ENCODE data around the gene CNTRL. TPM values are rescaled to one million over a fixed set of nuclear protein-coding genes. Genes with fewer than 3 reads are reported as not detected.

Gene CNTRL
- total RNA-seq, 1 experiment from 2014 or later, result 18.9 TPM

DNA sequence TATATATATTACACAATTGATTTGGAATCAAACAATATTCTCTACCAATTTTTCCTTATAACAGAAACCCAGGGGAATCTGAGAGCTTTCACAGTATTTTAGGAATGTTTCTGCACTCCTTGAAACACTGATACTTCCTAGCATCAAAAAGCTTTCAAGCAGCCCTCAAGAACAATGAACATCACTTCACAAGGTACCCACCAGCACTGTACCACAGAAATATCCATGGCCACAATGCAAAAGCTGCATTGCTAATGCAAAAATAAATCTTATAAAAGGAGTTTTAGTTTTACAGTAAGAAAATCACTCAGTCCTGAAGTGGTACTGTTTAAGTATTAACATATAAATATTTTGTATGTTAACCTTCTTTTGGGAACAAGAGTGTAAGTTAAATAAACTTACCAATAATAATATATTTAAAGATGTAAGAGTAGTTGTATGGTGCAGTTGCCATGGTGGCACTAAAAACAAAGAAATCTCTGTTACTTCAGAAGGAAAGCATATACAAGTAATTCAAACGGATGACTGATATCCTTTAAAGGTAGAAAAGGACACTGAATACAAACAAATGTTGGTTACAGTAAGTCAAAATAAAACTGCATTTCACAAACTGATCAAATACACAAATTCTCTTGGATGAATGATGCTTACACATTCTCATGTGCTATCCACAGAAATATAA, 118.3 kb downstream of the CNTRL start:
- DNase-seq (ENCODE audit: unreplicated experiment), result no peak
- intact Hi-C loops (cut with micrococcal nuclease), result no loop called here
- Mint-ChIP-seq H3K9me3 (ENCODE audit: unreplicated experiment) (no peaks in the 10 kb centered on the region), H3K36me3 (ENCODE audit: insufficient read depth, unreplicated experiment) (peaks cover under 1% of the 10 kb centered on the region), H3K27me3 (ENCODE audit: insufficient read depth, unreplicated experiment) (no peaks in the 10 kb centered on the region), H3K27ac (ENCODE audit: low read depth, unreplicated experiment) (no peak overlapping the region), H3K4me1 (ENCODE audit: insufficient read depth, unreplicated experiment) (peaks cover 37% of the 10 kb centered on the region), H3K4me3 (ENCODE audit: unreplicated experiment) (no peak overlapping the region)
- CTCF ChIA-PET, result interaction anchor here (0.6 to 0.7 kb wide), 4 partner anchors 9 to 211 kb away, joined by 3 read pairs; partner anchors contain the start of gene RAB14
- TF ChIP-seq, protein P1, sequence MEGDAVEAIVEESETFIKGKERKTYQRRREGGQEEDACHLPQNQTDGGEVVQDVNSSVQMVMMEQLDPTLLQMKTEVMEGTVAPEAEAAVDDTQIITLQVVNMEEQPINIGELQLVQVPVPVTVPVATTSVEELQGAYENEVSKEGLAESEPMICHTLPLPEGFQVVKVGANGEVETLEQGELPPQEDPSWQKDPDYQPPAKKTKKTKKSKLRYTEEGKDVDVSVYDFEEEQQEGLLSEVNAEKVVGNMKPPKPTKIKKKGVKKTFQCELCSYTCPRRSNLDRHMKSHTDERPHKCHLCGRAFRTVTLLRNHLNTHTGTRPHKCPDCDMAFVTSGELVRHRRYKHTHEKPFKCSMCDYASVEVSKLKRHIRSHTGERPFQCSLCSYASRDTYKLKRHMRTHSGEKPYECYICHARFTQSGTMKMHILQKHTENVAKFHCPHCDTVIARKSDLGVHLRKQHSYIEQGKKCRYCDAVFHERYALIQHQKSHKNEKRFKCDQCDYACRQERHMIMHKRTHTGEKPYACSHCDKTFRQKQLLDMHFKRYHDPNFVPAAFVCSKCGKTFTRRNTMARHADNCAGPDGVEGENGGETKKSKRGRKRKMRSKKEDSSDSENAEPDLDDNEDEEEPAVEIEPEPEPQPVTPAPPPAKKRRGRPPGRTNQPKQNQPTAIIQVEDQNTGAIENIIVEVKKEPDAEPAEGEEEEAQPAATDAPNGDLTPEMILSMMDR (IDR thresholded peaks at IDR 0.05; ENCODE audit: unreplicated experiment), result no peak
- no TSS peak for BruUV-seq (replicated peaks)
- POLR2A ChIA-PET, result interaction anchor here (0.6 to 1.5 kb wide), 5 partner anchors 8 to 197 kb away, joined by 3 to 7 read pairs (median 4); partner anchors contain the start of gene RAB14

DNA sequence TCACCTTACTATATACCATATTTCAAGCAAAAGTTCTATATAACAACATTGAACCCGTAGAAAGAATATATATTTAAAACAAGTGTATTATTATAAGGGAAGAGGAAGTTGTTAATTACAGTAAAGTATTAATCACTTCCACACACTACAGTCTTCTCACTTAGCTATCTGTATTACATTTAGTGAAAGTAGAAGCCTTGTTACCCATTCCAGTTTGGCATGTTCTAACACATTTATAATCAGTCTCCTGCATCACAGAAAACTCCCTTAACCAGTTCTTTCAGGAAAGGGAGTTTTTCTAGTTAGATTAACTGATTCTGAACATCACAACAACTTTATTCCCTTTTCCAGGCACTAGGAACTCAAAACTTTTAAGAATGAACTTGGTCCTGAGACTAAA, 120.0 kb downstream of the CNTRL start:
- peaks cover 48% of the 10 kb centered on the region for H3K4me1 Mint-ChIP-seq (ENCODE audit: insufficient read depth, unreplicated experiment)
- intact Hi-C loops (cut with micrococcal nuclease), result no loop called here
- ChIA-PET CTCF (interaction anchor here (0.8 to 1.0 kb wide), 3 partner anchors 18 to 279 kb away, joined by 3 to 6 read pairs (median 4); no protein-coding TSS in a partner anchor), POLR2A (interaction anchor here (0.7 to 2.2 kb wide), 5 partner anchors 11 to 205 kb away, joined by 3 to 8 read pairs (median 3); no protein-coding TSS in a partner anchor)
- peak overlapping the region; percentile 30 for H3K4me3 Mint-ChIP-seq (ENCODE audit: unreplicated experiment)
- peak overlapping the region; percentile 83 for H3K27ac Mint-ChIP-seq (ENCODE audit: low read depth, unreplicated experiment)
- no TSS peak for BruUV-seq (replicated peaks)
- no peaks in the 10 kb centered on the region for H3K9me3 Mint-ChIP-seq (ENCODE audit: unreplicated experiment)
- TF ChIP-seq, protein P1 (IDR thresholded peaks at IDR 0.05; ENCODE audit: unreplicated experiment), result no peak
- H3K27me3 Mint-ChIP-seq (ENCODE audit: insufficient read depth, unreplicated experiment), result no peaks in the 10 kb centered on the region
- DNase-seq (ENCODE audit: unreplicated experiment), result no peak
- peaks cover 5% of the 10 kb centered on the region for H3K36me3 Mint-ChIP-seq (ENCODE audit: insufficient read depth, unreplicated experiment)

DNA sequence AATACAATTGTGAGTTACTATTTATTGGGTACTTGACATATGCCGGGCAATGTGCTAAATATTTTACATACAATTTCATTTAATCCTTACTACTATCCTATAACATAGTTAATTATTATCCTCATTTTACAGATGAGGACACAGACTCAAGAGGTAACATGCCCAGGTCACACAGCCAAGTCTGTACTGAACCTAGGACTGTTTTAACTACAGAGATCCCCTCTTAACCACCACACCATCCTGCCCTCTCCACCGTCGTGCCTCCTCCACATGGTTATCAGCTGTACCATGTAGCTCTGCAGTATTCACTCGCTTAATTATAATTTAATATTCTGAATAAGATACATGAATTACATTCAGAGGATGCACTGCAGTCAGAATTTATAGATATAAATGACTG, 121.6 kb downstream of the CNTRL start:
- no peak for DNase-seq (ENCODE audit: unreplicated experiment)
- CTCF ChIA-PET, result interaction anchor here (0.5 to 0.9 kb wide), 3 partner anchors 81 to 440 kb away, joined by 3 to 4 read pairs (median 3); no protein-coding TSS in a partner anchor
- no TSS peak for BruUV-seq (replicated peaks)
- Mint-ChIP-seq H3K9me3 (ENCODE audit: unreplicated experiment) (no peaks in the 10 kb centered on the region), H3K4me3 (ENCODE audit: unreplicated experiment) (peak overlapping the region; percentile 30), H3K27ac (ENCODE audit: low read depth, unreplicated experiment) (peak overlapping the region; percentile 83), H3K4me1 (ENCODE audit: insufficient read depth, unreplicated experiment) (peaks cover 55% of the 10 kb centered on the region), H3K27me3 (ENCODE audit: insufficient read depth, unreplicated experiment) (no peaks in the 10 kb centered on the region), H3K36me3 (ENCODE audit: insufficient read depth, unreplicated experiment) (peaks cover 5% of the 10 kb centered on the region)
- intact Hi-C loops (cut with micrococcal nuclease), result no loop called here
- POLR2A ChIA-PET, result interaction anchor here (0.6 to 1.4 kb wide), 3 partner anchors 27 to 90 kb away, joined by 4 to 7 read pairs (median 6); no protein-coding TSS in a partner anchor
- TF ChIP-seq, protein P1 (IDR thresholded peaks at IDR 0.05; ENCODE audit: unreplicated experiment), result no peak

DNA sequence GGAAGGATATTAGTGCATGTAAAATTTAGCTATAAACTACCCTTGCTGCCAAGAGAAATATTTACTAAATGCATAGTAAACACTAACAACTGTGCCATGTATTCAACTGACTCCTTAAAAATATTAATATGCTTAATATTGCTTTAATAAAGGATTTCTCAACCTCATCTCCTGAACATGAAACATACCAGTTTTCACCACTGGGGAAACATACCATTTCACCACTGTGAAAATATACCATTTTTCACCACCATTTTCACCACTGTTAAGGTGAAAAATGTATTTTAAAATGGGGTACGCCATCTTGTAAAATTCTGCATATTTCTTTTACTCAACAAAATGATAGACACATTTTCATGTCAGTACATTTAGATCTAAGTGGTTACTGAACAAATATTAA, 122.4 kb downstream of the CNTRL start:
- intact Hi-C loops (cut with micrococcal nuclease), result no loop called here
- POLR2A ChIA-PET, result interaction anchor here (1.0 to 3.7 kb wide), 3 partner anchors 42 to 90 kb away, joined by 6 to 16 read pairs (median 7); no protein-coding TSS in a partner anchor
- peaks cover 55% of the 10 kb centered on the region for H3K4me1 Mint-ChIP-seq (ENCODE audit: insufficient read depth, unreplicated experiment)

More for the DNA sequence above, 122.4 kb downstream of the CNTRL start:
- Mint-ChIP-seq H3K4me3 (ENCODE audit: unreplicated experiment) (peak overlapping the region; percentile 30), H3K9me3 (ENCODE audit: unreplicated experiment) (no peaks in the 10 kb centered on the region), H3K27me3 (ENCODE audit: insufficient read depth, unreplicated experiment) (no peaks in the 10 kb centered on the region), H3K27ac (ENCODE audit: low read depth, unreplicated experiment) (peak overlapping the region; percentile 83), H3K36me3 (ENCODE audit: insufficient read depth, unreplicated experiment) (peaks cover 5% of the 10 kb centered on the region)
- no peak for DNase-seq (ENCODE audit: unreplicated experiment)
- BruUV-seq (replicated peaks), result no TSS peak
- TF ChIP-seq, protein P1 (IDR thresholded peaks at IDR 0.05; ENCODE audit: unreplicated experiment), result peak; percentile 15
- CTCF ChIA-PET, result interaction anchor here (0.5 to 0.9 kb wide), 2 partner anchors 80 to 202 kb away, joined by 3 to 4 read pairs; no protein-coding TSS in a partner anchor
